Upper lobe of right lung (tissue), 1 donor: ENCODE data around the gene SLC38A8. TPM values are rescaled to one million over a fixed set of nuclear protein-coding genes. Genes with fewer than 3 reads are reported as not detected.

Experiments
- ATAC-seq: fragments of 200-7000 bp; cut with Tn5 transposase; one replicate; pipeline ENCODE4 v1.9.1; 2020; ENCODE audit warnings: mild to moderate bottlenecking, moderate library complexity
- DNase-seq: peaks from one replicate; pipeline ENCODE4 v3.0.0-alpha.2; 2020
- H3K27ac ChIP-seq: fragments of 200-600 bp; one replicate; pipeline ENCODE4 v1.8.0; 2022
- H3K27me3 ChIP-seq: fragments of 200-600 bp; one replicate; pipeline ENCODE4 v1.8.0; 2022; ENCODE audit warnings: mild to moderate bottlenecking
- H3K36me3 ChIP-seq: fragments of 200-600 bp; one replicate; pipeline ENCODE4 v1.8.0; 2022
- H3K4me1 ChIP-seq: fragments of 200-600 bp; one replicate; pipeline ENCODE4 v1.8.0; 2022
- H3K4me3 ChIP-seq: fragments of 200-600 bp; one replicate; pipeline ENCODE4 v1.8.0; 2022; ENCODE audit warnings: mild to moderate bottlenecking
- H3K9me3 ChIP-seq: fragments of 200-600 bp; one replicate; pipeline ENCODE4 v1.8.0; 2022
- intact Hi-C: fragments of 100-400 bp; cut with DNase I; formaldehyde crosslinking; loops from one replicate; pipeline ENCODE4 v1.11.0; 2022
- total RNA-seq: library from RNA; stranded (reverse); fragmentation: NEBNext Ultra II Directional; extraction: Animal tissue kit (Norgen Biotek cat#: 25700); gene quantifications from one replicate; pipeline ENCODE4 v1.2.1, GENCODE V29; 2021
- TF ChIP-seq, protein P1 (sequence below): fragments of 200-600 bp; IDR thresholded peaks from one replicate; pipeline ENCODE4 v1.8.0; 2022; ENCODE audit warnings: antibody characterized with exemption
- donor health status: DM: no; HTN: yes; CAD: no; lungs with severe emphysema.

SLC38A8 gene
- total RNA-seq, 1 donor from 2014 or later = not detected

DNA sequence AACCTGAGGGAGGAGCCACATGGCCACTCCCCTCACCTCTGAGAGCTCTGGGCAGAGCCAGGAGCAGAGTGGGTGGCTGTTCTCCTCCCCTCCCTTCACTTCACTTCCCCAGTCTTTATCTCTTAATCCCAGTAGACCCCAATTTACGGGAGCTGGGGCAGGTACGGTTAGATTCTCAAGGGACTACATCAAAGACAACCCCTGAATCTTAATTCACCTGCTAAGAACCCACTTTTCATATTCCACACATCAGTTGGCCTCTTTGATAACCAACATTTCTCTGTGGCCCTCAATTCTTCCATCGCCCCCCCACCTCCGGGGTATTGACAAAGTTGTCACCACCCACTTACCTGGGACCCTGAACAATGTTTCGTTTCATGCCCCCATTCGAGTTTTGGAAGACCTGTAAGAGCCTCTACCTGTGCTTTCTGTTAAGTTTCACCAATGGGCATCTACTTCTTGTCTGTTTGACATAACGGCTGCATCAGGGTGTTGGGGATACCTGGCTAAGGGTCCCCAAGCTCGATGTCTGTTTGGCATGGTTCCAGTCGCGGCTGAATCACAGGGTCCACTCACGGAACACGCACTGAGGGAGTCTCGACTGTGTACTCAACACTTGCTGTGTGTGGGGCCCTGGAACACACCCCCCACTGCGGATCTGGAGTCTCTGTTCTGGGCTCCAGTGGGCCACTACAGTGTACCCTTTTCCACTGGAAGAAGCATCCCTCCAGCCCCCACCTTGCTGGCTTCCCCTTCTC lies 27.8 kb downstream of the SLC38A8 start:
- no peak for ATAC-seq
- TF ChIP-seq, protein P1, sequence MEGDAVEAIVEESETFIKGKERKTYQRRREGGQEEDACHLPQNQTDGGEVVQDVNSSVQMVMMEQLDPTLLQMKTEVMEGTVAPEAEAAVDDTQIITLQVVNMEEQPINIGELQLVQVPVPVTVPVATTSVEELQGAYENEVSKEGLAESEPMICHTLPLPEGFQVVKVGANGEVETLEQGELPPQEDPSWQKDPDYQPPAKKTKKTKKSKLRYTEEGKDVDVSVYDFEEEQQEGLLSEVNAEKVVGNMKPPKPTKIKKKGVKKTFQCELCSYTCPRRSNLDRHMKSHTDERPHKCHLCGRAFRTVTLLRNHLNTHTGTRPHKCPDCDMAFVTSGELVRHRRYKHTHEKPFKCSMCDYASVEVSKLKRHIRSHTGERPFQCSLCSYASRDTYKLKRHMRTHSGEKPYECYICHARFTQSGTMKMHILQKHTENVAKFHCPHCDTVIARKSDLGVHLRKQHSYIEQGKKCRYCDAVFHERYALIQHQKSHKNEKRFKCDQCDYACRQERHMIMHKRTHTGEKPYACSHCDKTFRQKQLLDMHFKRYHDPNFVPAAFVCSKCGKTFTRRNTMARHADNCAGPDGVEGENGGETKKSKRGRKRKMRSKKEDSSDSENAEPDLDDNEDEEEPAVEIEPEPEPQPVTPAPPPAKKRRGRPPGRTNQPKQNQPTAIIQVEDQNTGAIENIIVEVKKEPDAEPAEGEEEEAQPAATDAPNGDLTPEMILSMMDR = no peak

DNA sequence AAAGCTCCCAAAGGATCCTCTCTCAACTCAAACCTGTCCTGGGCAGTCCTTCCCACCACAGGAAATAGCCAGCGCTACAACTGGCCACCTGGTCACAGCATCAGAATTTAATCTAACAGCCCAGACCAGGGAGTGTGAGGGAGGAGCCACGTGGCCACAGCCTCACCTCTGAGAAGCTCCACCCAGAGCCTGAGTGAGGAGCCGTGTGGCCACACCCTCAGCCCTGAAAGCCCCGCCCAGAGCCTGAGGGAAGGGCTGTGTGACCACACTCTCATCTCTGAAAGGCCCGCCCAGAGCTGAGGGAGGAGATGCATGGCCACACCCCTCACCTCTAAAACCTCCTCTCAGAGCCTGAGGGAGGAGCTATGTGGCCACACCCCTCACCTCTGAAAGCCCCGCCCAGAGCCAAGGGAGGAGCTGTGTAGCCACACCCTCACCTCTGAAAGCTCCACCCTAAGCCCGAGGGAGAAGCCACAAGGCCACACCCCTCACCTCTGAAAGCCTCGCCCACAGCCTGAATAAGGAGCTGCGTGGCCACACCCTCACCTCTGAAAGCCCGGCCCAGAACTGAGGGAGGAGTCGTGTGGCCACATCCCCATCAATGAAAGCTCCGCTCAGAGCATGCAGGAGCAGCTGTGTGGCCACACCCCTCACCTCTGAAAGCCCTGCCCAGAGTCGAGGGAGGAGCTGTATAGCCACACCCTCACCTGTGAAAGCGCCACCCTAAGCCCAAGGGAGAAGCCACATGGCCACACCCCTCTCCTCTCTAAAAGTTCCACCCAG lies 28.6 kb downstream of the SLC38A8 start:
- TF ChIP-seq, protein P1 = no peak
- H3K36me3 ChIP-seq = no peaks in the 10 kb centered on the region
- no peak overlapping the region for H3K27ac ChIP-seq
- ATAC-seq = peak; percentile 92
- H3K27me3 ChIP-seq = no peaks in the 10 kb centered on the region
- intact Hi-C loops = no loop called here
- peak; percentile 89 for DNase-seq
- H3K9me3 ChIP-seq = no peaks in the 10 kb centered on the region
- H3K4me3 ChIP-seq = no peak overlapping the region
- H3K4me1 ChIP-seq = no peaks in the 10 kb centered on the region

More for the DNA sequence above, 27.8 kb downstream of the SLC38A8 start:
- Histone ChIP-seq H3K4me1 (no peaks in the 10 kb centered on the region), H3K36me3 (no peaks in the 10 kb centered on the region), H3K27me3 (no peaks in the 10 kb centered on the region), H3K27ac (no peak overlapping the region), H3K9me3 (no peaks in the 10 kb centered on the region), H3K4me3 (no peak overlapping the region)
- no peak for DNase-seq
- intact Hi-C loops = no loop called here

DNA sequence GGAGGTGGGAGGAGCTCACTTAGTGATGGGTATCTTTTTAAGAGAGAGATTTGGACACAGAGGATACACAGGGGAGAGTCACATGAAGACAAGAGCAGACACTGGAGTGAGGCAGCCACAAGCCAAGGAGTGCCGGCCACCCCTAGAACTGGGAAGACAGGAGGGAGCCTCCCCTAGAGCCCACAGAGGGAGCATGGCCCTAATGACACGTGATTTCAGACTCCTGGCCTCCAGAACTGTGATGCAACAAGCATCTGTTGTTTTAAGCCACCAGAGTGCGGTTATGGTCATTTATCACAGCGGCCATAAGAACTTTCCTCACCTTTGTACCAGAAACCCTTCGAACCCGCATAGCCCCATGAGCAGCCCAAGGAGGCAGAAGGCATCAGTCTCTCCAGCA lies 33.3 kb downstream of the SLC38A8 start:
- TF ChIP-seq, protein P1 = no peak
- Histone ChIP-seq H3K4me3 (no peak overlapping the region), H3K4me1 (no peaks in the 10 kb centered on the region), H3K27ac (no peak overlapping the region), H3K9me3 (no peaks in the 10 kb centered on the region), H3K36me3 (no peaks in the 10 kb centered on the region), H3K27me3 (peaks cover 4% of the 10 kb centered on the region)
- intact Hi-C loops = no loop called here
- DNase-seq (no peak), ATAC-seq (no peak)

DNA sequence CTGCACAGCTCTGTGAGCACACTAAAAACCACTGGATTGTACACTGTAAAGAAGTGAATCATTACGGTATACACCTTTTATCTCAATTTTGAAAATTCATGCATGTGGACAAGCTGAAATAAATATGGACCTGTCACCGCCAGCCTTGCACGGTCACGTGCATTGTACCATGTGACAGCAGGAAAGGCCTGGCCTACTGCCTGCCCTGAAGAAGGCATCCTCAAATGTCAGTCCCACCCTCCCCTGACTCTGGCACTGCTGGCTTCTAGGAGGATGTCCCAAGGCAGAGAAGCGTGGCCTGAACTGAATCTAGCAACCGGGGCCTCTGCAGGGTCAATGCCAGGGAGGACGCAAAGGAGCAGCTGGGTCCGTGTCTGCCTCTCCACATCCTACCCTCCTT lies 34.6 kb downstream of the SLC38A8 start:
- no peak overlapping the region for H3K4me3 ChIP-seq
- no peaks in the 10 kb centered on the region for H3K9me3 ChIP-seq
- H3K36me3 ChIP-seq = no peaks in the 10 kb centered on the region
- TF ChIP-seq, protein P1 = no peak
- ATAC-seq (no peak), DNase-seq (no peak)
- H3K27me3 ChIP-seq = peaks cover 5% of the 10 kb centered on the region
- intact Hi-C loops = no loop called here
- no peak overlapping the region for H3K27ac ChIP-seq
- no peaks in the 10 kb centered on the region for H3K4me1 ChIP-seq

DNA sequence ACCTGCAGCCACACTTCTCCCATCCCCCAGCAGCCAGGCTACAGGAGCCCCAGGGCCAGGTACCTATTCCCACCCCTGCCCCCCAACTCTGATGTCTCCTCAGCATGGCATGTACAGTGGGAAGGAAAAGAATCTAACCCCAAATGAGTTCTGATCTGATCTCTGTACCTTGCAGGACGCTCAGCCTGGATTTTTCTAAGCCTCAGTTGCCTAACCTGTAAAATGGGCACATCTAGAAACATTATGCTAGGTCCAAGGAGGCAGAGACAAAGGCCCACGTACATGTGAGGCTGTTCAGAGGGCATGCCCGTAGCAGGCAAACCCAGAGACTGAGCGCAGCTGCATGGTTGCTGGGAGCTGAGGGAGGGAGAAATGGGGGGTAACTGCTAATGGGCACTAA lies 35.1 kb downstream of the SLC38A8 start:
- intact Hi-C loops = no loop called here
- no peaks in the 10 kb centered on the region for H3K9me3 ChIP-seq
- no peaks in the 10 kb centered on the region for H3K4me1 ChIP-seq
- no peak overlapping the region for H3K27ac ChIP-seq
- DNase-seq (no peak), ATAC-seq (no peak)
- no peaks in the 10 kb centered on the region for H3K36me3 ChIP-seq
- TF ChIP-seq, protein P1 = no peak
- peaks cover 9% of the 10 kb centered on the region for H3K27me3 ChIP-seq
- no peak overlapping the region for H3K4me3 ChIP-seq
